Trophoblast cell (in vitro differentiated cells and primary cell): Measurements from ENCODE around the gene COPG1.
"Not testable (repeated sequence)": the region's sequence is repeated elsewhere in the genome, so short reads cannot be mapped to it uniquely, and the experiment has no call there.

Source experiments
- DNase-seq, 2 donors: peaks; one replicate each; pipeline ENCODE4 v3.0.0-alpha.2; 2016
- H2AFZ ChIP-seq: 2 replicates; pipeline ENCODE4 v1.6.1; 2013; ENCODE audit warnings: low read length, moderate library complexity, mild to moderate bottlenecking; ENCODE audit not compliant: insufficient read depth, poor library complexity
- H2AK5ac ChIP-seq: 2 replicates; pipeline ENCODE4 v1.6.1; 2013; ENCODE audit warnings: mild to moderate bottlenecking, low read length
- H2BK120ac ChIP-seq: 2 replicates; pipeline ENCODE4 v1.6.1; 2013; ENCODE audit warnings: low read length, mild to moderate bottlenecking, moderate library complexity; ENCODE audit not compliant: insufficient read depth, poor library complexity
- H2BK12ac ChIP-seq: 2 replicates; pipeline ENCODE4 v1.6.1; 2013; ENCODE audit warnings: mild to moderate bottlenecking, low read length, moderate library complexity
- H2BK5ac ChIP-seq: 2 replicates; pipeline ENCODE4 v1.6.1; 2013; ENCODE audit warnings: low read length, low read depth, moderate library complexity, mild to moderate bottlenecking; ENCODE audit not compliant: poor library complexity
- H3K14ac ChIP-seq: 2 replicates; pipeline ENCODE4 v1.6.1; 2013; ENCODE audit warnings: mild to moderate bottlenecking, low read length
- H3K18ac ChIP-seq: 2 replicates; pipeline ENCODE4 v1.6.1; 2013; ENCODE audit warnings: mild to moderate bottlenecking, low read length
- H3K23ac ChIP-seq: 2 replicates; pipeline ENCODE4 v1.6.1; 2013; ENCODE audit warnings: low read length
- H3K27ac ChIP-seq: 2 replicates; pipeline ENCODE4 v1.5.1; 2013; ENCODE audit warnings: low read depth, mild to moderate bottlenecking, inconsistent platforms, low read length, moderate library complexity
- H3K27me3 ChIP-seq: 2 replicates; pipeline ENCODE4 v1.6.1; 2013; ENCODE audit warnings: inconsistent platforms, mild to moderate bottlenecking, low read length, moderate library complexity; ENCODE audit not compliant: insufficient read depth
- H3K36me3 ChIP-seq, 2 experiments: 1 replicate in 1 of 2; 2 replicates in 1 of 2; pipeline ENCODE4 v1.6.1; 2013; ENCODE audit warnings: low read length in 2 of 2, mild to moderate bottlenecking in 2 of 2, moderate library complexity in 1 of 2; ENCODE audit not compliant: insufficient read depth in 2 of 2, control insufficient read depth in 1 of 2
- H3K4ac ChIP-seq: 2 replicates; pipeline ENCODE4 v1.6.1; 2013; ENCODE audit warnings: low read depth, mild to moderate bottlenecking, low read length, moderate library complexity
- H3K4me1 ChIP-seq, 2 experiments: 1 replicate in 1 of 2; 2 replicates in 1 of 2; pipeline ENCODE4 v1.6.1; 2013; ENCODE audit warnings: low read length in 2 of 2, mild to moderate bottlenecking in 2 of 2, moderate library complexity in 1 of 2; ENCODE audit not compliant: insufficient read depth in 2 of 2, control insufficient read depth in 1 of 2
- H3K4me2 ChIP-seq: 2 replicates; pipeline ENCODE4 v1.6.1; 2013; ENCODE audit warnings: inconsistent platforms, mild to moderate bottlenecking, low read length, moderate library complexity
- H3K4me3 ChIP-seq: 2 replicates; pipeline ENCODE4 v1.5.1; 2013; ENCODE audit warnings: mild to moderate bottlenecking, low read depth, low read length, inconsistent platforms
- H3K79me1 ChIP-seq: one replicate; pipeline ENCODE4 v1.6.1; 2013; ENCODE audit warnings: low read length
- H3K79me2 ChIP-seq: 2 replicates; pipeline ENCODE4 v1.6.1; 2013; ENCODE audit warnings: low read length, mild to moderate bottlenecking; ENCODE audit not compliant: control insufficient read depth, insufficient read depth, poor library complexity
- H3K9ac ChIP-seq: 2 replicates; pipeline ENCODE4 v1.6.1; 2013; ENCODE audit warnings: mild to moderate bottlenecking, low read length
- H3K9me3 ChIP-seq: 2 replicates; pipeline ENCODE4 v1.6.1; 2013; ENCODE audit warnings: low read depth, mild to moderate bottlenecking, control low read depth, inconsistent platforms, low read length; ENCODE audit not compliant: insufficient read depth
- H4K12ac ChIP-seq: 2 replicates; pipeline ENCODE4 v1.6.1; 2013; ENCODE audit warnings: low read depth, mild to moderate bottlenecking, low read length, moderate library complexity
- H4K8ac ChIP-seq: 2 replicates; pipeline ENCODE4 v1.6.1; 2013; ENCODE audit warnings: low read depth, mild to moderate bottlenecking, low read length, moderate library complexity
- H4K91ac ChIP-seq: one replicate; pipeline ENCODE4 v1.6.1; 2013; ENCODE audit warnings: low read depth, mild to moderate bottlenecking, low read length, moderate library complexity
- WGBS: extraction: QIAGEN DNeasy Blood & Tissue Kit; methylation state at CpG from one replicate; pipeline ENCODE4 v1.1.7; 2013; ENCODE audit warnings: missing lambda C conversion rate; ENCODE audit not compliant: insufficient read length, insufficient coverage; ENCODE audit errors: extremely low coverage; 5-methylcytosine and 5-hydroxymethylcytosine counted together

Gene COPG1

DNA sequence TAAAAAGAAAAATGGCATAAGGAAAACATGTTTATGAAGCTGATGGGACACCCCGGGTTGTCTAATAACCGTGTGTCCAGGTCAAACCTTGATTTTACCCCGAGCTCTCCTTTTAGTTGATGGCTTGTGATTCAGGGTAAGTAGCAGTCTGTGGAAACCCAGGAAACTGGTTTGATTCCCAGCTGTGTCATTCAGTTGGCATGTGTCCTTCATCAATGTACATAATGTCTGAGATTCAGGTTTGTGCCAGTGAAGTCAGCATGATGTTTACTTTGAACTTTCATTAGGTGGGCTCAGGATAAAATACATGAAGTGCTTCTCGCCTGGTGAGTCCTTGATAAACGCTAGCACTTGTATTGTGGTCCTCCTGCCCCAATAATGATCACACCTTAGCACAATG is 4.3 kb upstream of the COPG1 start:
- Histone ChIP-seq H2BK5ac (no peak overlapping the region), H2AFZ (no peak overlapping the region), H2BK120ac (no peak overlapping the region), H3K27ac (no peak overlapping the region), H3K14ac (no peak overlapping the region), H3K9ac (no peak overlapping the region), H3K23ac (no peak overlapping the region), H3K4me1 (peaks cover 4 to 10% of the 10 kb centered on the region in 2 experiments), H3K27me3 (no peaks in the 10 kb centered on the region), H4K8ac (no peak overlapping the region), H3K18ac (no peak overlapping the region), H3K4ac (no peak overlapping the region), H2BK12ac (no peak overlapping the region), H4K91ac (no peak overlapping the region), H3K4me2 (no peak overlapping the region), H3K79me1 (peaks cover 13% of the 10 kb centered on the region), H2AK5ac (no peak overlapping the region), H3K9me3 (no peaks in the 10 kb centered on the region), H4K12ac (no peak overlapping the region), H3K4me3 (no peak overlapping the region), H3K79me2 (peaks cover 13% of the 10 kb centered on the region), H3K36me3 (no peaks in the 10 kb centered on the region)
- peak in 1 of 2 donors; percentile 48 for DNase-seq
- no CpG with 5 or more reads among the region's 5 CpGs for WGBS

DNA sequence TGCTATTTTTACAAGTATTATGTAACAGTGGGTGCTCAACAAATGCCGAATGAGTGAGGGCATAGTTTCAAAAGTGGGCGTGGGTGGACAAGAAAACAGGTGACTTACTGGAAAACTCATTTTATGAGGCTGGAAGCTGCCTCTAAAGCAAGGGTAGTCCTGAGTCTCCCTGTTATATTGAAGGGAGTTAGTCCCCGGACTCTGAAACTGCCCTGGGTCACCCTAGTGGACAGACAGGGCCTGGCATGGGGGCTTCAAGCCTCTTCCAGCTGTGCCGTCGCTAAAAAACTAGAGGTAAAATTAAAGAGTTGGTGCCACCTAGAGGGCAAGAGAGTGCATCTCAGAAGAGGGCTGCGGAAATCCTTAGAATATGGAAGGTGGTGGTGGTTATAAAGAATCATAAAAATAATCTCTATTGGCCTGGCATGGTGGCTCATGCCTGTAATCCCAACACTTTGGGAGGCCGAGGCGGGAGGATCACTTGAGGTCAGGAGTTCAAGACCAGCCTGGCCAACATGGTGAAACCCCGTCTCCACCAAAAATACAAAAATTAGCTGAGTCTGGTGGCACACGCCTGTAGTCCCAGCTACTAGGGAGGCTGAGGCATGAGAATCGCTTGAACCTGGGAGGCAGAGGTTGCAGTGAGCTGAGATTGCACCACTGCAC is 3.6 kb upstream of the COPG1 start:
- H3K27ac ChIP-seq, H2BK120ac ChIP-seq, H2AFZ ChIP-seq, H3K14ac ChIP-seq, H3K18ac ChIP-seq, H3K4me3 ChIP-seq, H3K23ac ChIP-seq, H2BK12ac ChIP-seq, H3K27me3 ChIP-seq, H3K4ac ChIP-seq, H4K91ac ChIP-seq, H3K36me3 ChIP-seq, H3K9ac ChIP-seq, H2AK5ac ChIP-seq, H4K12ac ChIP-seq, H3K4me2 ChIP-seq, H4K8ac ChIP-seq, H3K9me3 ChIP-seq, H2BK5ac ChIP-seq: not testable (repeated sequence)
- no CpG with 5 or more reads among the region's 11 CpGs for WGBS
- peak; percentile 88 to 96 for DNase-seq
- Histone ChIP-seq H3K79me1 (peaks cover 13% of the 10 kb centered on the region), H3K79me2 (peaks cover 17% of the 10 kb centered on the region), H3K4me1 (peaks cover 8 to 14% of the 10 kb centered on the region in 2 experiments)

DNA sequence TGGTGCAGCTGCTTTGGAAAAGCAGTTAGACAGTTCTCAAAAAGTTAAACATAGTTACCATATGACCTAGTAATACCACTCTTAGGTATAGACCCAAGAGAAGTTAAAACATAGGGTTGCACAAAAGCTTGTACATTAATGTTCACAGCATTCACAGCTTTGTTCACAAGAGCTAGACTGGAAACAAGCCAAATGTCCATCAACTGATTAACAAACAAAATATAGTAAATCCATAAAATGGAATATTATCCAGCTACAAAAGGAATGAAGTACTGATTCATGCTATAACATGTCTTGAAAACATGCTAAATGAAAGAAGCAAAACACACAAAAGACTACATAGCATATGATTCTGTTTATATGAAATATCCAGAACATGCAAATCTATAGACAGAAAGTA is 2.8 kb upstream of the COPG1 start:
- no peak overlapping the region for H3K9ac ChIP-seq
- H2AK5ac ChIP-seq, result no peak overlapping the region
- H3K4me1 ChIP-seq, result peaks cover 8 to 14% of the 10 kb centered on the region in 2 experiments
- no peaks in the 10 kb centered on the region for H3K9me3 ChIP-seq
- no peaks in the 10 kb centered on the region for H3K27me3 ChIP-seq
- no peak overlapping the region for H2BK5ac ChIP-seq
- H3K36me3 ChIP-seq, result peaks cover 2 to 4% of the 10 kb centered on the region in 2 experiments
- H4K8ac ChIP-seq, result no peak overlapping the region
- no peak overlapping the region for H3K27ac ChIP-seq
- DNase-seq, result no peak
- H2BK12ac ChIP-seq, result no peak overlapping the region
- H3K4me2 ChIP-seq, result no peak overlapping the region
- H3K23ac ChIP-seq, result no peak overlapping the region
- H2AFZ ChIP-seq, result no peak overlapping the region
- no peak overlapping the region for H2BK120ac ChIP-seq
- H3K18ac ChIP-seq, result no peak overlapping the region
- H4K12ac ChIP-seq, result no peak overlapping the region
- no peak overlapping the region for H3K14ac ChIP-seq
- peaks cover 17% of the 10 kb centered on the region for H3K79me2 ChIP-seq
- H4K91ac ChIP-seq, result no peak overlapping the region
- H3K4me3 ChIP-seq, result no peak overlapping the region
- H3K79me1 ChIP-seq, result peaks cover 13% of the 10 kb centered on the region
- H3K4ac ChIP-seq, result no peak overlapping the region

DNA sequence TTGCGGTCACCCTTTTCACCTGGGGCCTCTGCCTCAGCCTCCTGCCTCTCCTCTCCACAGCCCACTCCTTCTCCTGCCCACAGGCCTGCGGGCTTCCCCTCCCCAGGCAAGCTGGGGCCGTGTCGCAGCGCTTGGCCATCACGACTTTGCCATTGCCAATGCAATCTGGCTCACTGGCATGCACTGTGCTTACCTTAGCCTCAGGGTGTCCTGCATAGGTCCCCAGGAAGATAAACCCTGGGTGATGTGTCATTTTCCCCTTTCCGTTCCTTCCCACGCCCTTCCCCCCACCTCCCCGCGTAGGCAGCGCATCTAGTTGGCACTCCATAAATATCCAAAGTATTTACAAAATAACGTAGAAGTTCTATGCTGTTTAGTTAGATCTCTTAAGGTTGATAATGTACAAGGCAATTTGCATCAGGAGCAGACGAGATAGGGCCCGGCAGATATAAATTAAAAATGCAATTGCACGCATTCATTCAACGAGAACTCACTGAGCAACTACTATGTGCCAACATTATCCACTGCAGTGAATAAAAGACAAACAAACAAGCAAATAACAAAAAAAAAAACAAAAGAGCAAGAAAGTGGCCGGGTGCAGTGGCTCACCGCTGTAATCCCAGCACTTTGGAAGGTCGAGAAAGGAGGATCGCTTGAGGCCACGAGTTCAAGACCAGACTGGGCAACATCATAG is 973 bp upstream of the COPG1 start:
- Histone ChIP-seq H3K36me3 (peaks cover 12 to 16% of the 10 kb centered on the region in 2 experiments), H2AK5ac (peak overlapping the region; percentile 92), H3K9ac (no peak overlapping the region), H3K14ac (peak overlapping the region; percentile 98), H3K79me1 (peaks cover 13% of the 10 kb centered on the region), H3K9me3 (no peaks in the 10 kb centered on the region), H3K4me1 (peaks cover 8 to 14% of the 10 kb centered on the region in 2 experiments), H2BK120ac (no peak overlapping the region), H3K23ac (no peak overlapping the region), H3K4me3 (peak overlapping the region; percentile 95), H4K12ac (peak overlapping the region; percentile 98), H2BK12ac (no peak overlapping the region), H2AFZ (peak overlapping the region; percentile 19), H3K4ac (peak overlapping the region; percentile 63), H3K79me2 (peaks cover 17% of the 10 kb centered on the region), H3K27me3 (no peaks in the 10 kb centered on the region), H4K8ac (peak overlapping the region; percentile 99), H4K91ac (peak overlapping the region; percentile 93), H3K4me2 (peak overlapping the region; percentile 79), H2BK5ac (no peak overlapping the region), H3K27ac (no peak overlapping the region), H3K18ac (peak overlapping the region; percentile 4)
- DNase-seq, result peak; percentile 38 to 52
- no CpG with 5 or more reads among the region's 21 CpGs for WGBS
